Hematopoietic multipotent progenitor cell treated with erythropoietin and hydrocortisone succinate and interleukin-3 and kit ligand, for 8 days (in vitro differentiated cells): Measurements from ENCODE around the gene CFAP70.

Experiments used
- DNase-seq: peaks from one replicate; pipeline ENCODE4 v3.0.0-alpha.2; 2015

Gene CFAP70

DNA sequence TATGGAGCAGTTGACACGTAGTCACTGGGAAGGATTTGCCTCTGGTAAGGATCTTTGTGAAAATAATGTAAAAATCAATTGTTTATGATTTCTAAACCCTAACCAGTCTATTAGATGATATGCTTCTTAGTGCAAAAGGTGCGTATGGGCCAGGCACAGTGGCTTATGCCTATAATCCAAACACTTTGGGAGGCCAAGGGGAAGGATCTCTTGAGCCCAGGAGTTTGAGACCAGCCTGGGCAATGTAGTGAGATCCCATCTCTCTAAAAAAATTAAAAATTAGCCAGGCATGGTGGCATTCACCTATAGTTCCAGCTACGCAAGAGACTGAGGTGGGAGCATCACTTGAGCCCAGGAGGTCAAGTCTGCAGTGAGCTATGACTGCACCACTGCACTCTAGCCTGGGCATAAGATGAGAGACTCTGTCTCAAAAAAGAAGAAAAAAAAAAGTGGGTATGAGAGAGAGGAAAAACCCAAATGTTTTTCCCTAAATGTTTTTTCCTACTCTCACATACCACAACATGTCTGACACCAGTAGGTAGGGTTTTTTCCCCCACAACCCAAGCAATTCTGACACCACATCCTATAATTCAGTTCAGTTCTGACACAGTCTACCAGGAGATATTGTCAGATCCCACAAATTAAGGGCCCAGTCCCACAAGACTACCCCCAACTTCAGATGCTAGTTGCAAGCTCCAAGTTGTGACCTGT is 148.1 kb downstream of the CFAP70 start:
- DNase-seq, result no peak

DNA sequence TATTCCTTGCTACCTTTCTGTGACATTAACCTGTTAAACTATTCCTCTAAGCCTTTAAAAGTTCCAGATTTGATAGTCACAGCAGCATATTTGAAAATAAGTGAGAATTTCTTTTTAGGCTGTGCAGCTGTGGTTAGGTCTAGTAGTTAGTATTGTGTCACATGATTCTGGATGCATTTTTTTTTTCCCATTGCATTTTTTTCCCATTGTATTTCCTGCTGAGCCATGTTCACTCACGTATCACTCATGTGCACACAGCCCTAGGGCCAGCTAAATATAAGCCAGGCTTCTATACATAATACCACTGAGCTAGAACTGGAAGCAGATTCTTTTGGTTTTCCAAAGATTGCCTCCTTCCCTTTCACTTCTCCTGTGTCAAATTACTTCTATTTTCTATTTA is 149.0 kb downstream of the CFAP70 start:
- no peak for DNase-seq

DNA sequence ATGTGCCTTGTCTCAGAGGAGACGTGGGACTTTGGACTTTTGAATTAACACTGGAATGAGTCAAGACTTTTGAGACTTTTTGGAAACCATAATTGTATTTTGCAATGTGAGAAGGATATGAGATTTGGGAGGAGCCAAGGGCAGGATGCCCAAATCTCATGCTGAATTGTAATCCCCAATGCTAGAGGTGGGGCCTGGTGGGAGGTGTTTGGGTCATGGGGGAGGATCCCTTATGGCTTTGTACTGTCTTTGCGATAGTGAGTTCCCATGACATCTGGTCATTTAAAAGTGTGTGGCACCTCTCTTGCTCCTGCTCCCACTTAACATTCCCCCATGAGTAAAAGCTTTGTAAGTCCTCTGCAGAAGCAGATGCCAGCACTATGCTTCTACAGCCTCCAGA is 150.8 kb downstream of the CFAP70 start:
- no peak for DNase-seq

DNA sequence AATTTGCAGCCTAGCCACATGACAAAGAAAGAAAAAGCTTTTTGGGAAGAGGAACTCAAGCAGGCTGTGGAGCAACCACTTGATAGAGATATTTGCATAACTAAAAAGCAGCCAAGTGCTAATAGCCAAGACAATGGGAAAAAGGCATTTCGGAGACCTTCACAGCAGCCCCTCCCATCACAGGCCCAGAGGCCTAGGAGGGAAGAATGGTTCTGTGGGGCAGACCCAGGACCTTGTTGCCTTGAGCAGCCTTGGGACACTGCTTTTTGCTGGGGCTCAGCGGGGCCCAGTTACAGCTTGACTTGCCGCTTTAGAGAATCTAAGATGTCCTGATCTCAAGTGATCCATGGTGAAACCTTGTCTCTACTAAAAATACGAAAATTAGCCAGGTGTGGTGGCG is 152.3 kb downstream of the CFAP70 start:
- no peak for DNase-seq

DNA sequence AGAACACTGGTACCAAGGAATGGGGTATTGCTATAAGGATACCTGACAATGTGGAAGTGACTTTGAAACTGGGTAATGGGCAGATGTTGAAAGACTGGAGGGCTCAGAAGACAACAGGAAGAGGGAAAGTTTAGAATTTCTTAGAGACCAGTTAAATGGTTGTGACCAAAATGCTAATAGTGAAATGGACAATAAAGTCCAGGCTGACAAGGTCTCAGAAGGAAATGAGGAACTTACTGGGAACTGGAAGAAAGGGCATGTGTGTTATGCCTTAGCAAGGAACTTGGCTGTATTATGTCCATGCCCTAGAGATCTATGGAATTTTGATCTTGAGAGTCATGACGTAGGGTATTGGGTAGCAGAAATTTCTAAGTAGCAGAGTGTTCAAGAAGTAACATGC is 152.8 kb downstream of the CFAP70 start:
- no peak for DNase-seq

DNA sequence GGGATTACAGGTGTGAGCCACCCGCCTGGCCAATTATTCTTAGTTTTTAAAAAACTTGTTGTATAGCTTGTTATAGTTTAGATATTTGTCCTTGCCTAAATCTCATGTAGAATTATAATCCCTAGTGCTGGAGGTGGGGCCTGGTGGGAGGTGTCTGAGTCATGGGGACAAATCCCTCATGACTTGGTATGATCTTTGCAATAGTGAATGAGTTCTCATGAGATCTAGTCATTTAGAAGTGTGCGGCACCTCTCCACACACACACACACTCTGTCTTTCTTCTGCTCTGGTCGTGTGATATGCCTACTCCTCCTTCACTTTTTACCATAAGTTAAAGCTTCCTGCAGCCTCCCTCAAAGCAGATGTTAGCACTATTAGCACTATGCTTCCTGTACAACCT is 153.6 kb downstream of the CFAP70 start:
- no peak for DNase-seq
